ENCODE data around the gene PACRG.

PACRG gene

GRCh38 chr6:163226836-163227485, 499.2 kb downstream of the PACRG start:
- no peaks in the 10 kb centered on the region for H3K27me3 ChIP-seq
- H3K4me3 ChIP-seq (ENCODE audit: low read depth in 1 of 2, low read length in 1 of 2): no peak overlapping the region
- H3K27ac ChIP-seq: no peak overlapping the region
- TF ChIP-seq CTCF (IDR thresholded peaks at IDR 0.05): no peak
- H3K36me3 ChIP-seq: no peaks in the 10 kb centered on the region
- no peaks in the 10 kb centered on the region for H3K4me1 ChIP-seq (ENCODE audit: control insufficient read depth in 1 of 2, insufficient read depth in 1 of 2, low read depth in 1 of 2, low read length in 1 of 2)
- no peaks in the 10 kb centered on the region for H3K9me3 ChIP-seq

GRCh38 chr6:163228041-163228440, 500.3 kb downstream of the PACRG start:
- no peak overlapping the region for H3K27ac ChIP-seq
- no peaks in the 10 kb centered on the region for H3K36me3 ChIP-seq
- no peaks in the 10 kb centered on the region for H3K9me3 ChIP-seq
- H3K27me3 ChIP-seq: no peaks in the 10 kb centered on the region
- no peaks in the 10 kb centered on the region for H3K4me1 ChIP-seq (ENCODE audit: control insufficient read depth in 1 of 2, insufficient read depth in 1 of 2, low read depth in 1 of 2, low read length in 1 of 2)
- no peak overlapping the region for H3K4me3 ChIP-seq (ENCODE audit: low read depth in 1 of 2, low read length in 1 of 2)
- TF ChIP-seq CTCF (IDR thresholded peaks at IDR 0.05): no peak

GRCh38 chr6:163229050-163229449, 501.3 kb downstream of the PACRG start:
- Histone ChIP-seq H3K4me3 (ENCODE audit: low read depth in 1 of 2, low read length in 1 of 2) (no peak overlapping the region), H3K4me1 (ENCODE audit: control insufficient read depth in 1 of 2, insufficient read depth in 1 of 2, low read depth in 1 of 2, low read length in 1 of 2) (no peaks in the 10 kb centered on the region), H3K9me3 (no peaks in the 10 kb centered on the region), H3K27ac (no peak overlapping the region), H3K27me3 (no peaks in the 10 kb centered on the region), H3K36me3 (no peaks in the 10 kb centered on the region)
- no peak for TF ChIP-seq CTCF (IDR thresholded peaks at IDR 0.05)

GRCh38 chr6:163230901-163231300, 503.1 kb downstream of the PACRG start:
- no peak for TF ChIP-seq CTCF (IDR thresholded peaks at IDR 0.05)
- Histone ChIP-seq H3K4me3 (ENCODE audit: low read depth in 1 of 2, low read length in 1 of 2) (no peak overlapping the region), H3K36me3 (no peaks in the 10 kb centered on the region), H3K9me3 (no peaks in the 10 kb centered on the region), H3K27ac (no peak overlapping the region), H3K4me1 (ENCODE audit: control insufficient read depth in 1 of 2, insufficient read depth in 1 of 2, low read depth in 1 of 2, low read length in 1 of 2) (no peaks in the 10 kb centered on the region), H3K27me3 (no peaks in the 10 kb centered on the region)

- Histone ChIP-seq H3K4me1 (ENCODE audit: control insufficient read depth in 1 of 2, insufficient read depth in 1 of 2, low read depth in 1 of 2, low read length in 1 of 2) (no peaks in the 10 kb centered on the region), H3K9me3 (no peaks in the 10 kb centered on the region), H3K4me3 (ENCODE audit: low read depth in 1 of 2, low read length in 1 of 2) (no peak overlapping the region), H3K27ac (no peak overlapping the region), H3K27me3 (no peaks in the 10 kb centered on the region), H3K36me3 (no peaks in the 10 kb centered on the region)
- TF ChIP-seq CTCF (IDR thresholded peaks at IDR 0.05): no peak
Observed at GRCh38 chr6:163231356-163232014, 503.7 kb downstream of the PACRG start.

All from neutrophil (primary cell).